ENCODE measurements around the gene PARD3B.

DNA sequence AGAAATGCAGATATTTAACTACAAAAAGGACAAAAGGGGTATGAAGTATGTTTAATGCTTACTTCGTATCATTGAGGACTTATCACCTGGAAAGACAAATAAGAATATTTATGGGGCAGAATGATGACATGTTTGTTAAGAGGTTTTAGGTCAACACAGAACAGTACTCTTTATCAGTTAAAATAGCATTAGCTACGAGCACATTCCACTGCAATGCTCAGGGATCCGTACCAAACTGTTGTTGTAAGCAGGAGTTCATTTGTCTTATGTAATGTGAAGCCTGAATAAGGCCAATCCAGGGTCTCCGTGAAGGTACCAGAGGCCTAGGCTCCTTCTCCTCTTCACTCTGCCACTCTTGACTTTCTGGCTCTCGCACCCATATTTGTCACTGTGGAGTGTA, 671.3 kb downstream of the PARD3B start:
- no peak for TF ChIP-seq POU5F1 (IDR thresholded peaks at IDR 0.05; ENCODE audit: low read depth, low read length)
- no peak for TF ChIP-seq RAD21 (IDR thresholded peaks at IDR 0.05 in 1 of 2, conservative IDR thresholded peaks at IDR 0.05 in 1 of 2; ENCODE audit: low read depth in 2 of 2, low read length in 2 of 2)
- no peak for TF ChIP-seq EZH2 (IDR thresholded peaks at IDR 0.05; ENCODE audit: low read depth, low read length, severe bottlenecking)
- TF ChIP-seq, protein P1, sequence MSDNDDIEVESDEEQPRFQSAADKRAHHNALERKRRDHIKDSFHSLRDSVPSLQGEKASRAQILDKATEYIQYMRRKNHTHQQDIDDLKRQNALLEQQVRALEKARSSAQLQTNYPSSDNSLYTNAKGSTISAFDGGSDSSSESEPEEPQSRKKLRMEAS (IDR thresholded peaks at IDR 0.05): no peak
- TF ChIP-seq, protein P2, sequence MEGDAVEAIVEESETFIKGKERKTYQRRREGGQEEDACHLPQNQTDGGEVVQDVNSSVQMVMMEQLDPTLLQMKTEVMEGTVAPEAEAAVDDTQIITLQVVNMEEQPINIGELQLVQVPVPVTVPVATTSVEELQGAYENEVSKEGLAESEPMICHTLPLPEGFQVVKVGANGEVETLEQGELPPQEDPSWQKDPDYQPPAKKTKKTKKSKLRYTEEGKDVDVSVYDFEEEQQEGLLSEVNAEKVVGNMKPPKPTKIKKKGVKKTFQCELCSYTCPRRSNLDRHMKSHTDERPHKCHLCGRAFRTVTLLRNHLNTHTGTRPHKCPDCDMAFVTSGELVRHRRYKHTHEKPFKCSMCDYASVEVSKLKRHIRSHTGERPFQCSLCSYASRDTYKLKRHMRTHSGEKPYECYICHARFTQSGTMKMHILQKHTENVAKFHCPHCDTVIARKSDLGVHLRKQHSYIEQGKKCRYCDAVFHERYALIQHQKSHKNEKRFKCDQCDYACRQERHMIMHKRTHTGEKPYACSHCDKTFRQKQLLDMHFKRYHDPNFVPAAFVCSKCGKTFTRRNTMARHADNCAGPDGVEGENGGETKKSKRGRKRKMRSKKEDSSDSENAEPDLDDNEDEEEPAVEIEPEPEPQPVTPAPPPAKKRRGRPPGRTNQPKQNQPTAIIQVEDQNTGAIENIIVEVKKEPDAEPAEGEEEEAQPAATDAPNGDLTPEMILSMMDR (IDR thresholded peaks at IDR 0.05; ENCODE audit: control extremely low read depth in 1 of 3, insufficient read depth in 1 of 3, low read depth in 1 of 3, low read length in 3 of 3): no peak

Measured in H1 (cell line).